GM23338 (cell line): Measurements from ENCODE around the gene ACOX2. TPM values are rescaled to one million over a fixed set of nuclear protein-coding genes. Genes with fewer than 3 reads are reported as not detected.
A peak's percentile ranks its signal among the peaks of the same experiment; 100 is the strongest.

ENCODE experiments used
- ATAC-seq: fragments of 200-7000 bp; cut with Tn5 transposase; 3 replicates; pipeline ENCODE4 v1.9.1; 2020
- DNase-seq: peaks from one replicate; pipeline ENCODE4 v3.0.0-alpha.2; 2015; ENCODE audit warnings: low spot score
- H2AFZ ChIP-seq: fragments of 200-600 bp; sonication (generic); 2 replicates; pipeline ENCODE4 v1.8.0; 2016; ENCODE audit warnings: antibody characterized with exemption, mild to moderate bottlenecking, moderate library complexity
- H3F3A ChIP-seq: fragments of 200-600 bp; sonication (generic); replicated peaks from 2 replicates; pipeline ENCODE4 v1.8.0; 2017; ENCODE audit warnings: antibody characterized with exemption, mixed run types, low read depth
- H3K27ac ChIP-seq: fragments of 200-600 bp; sonication (generic); 2 replicates; pipeline ENCODE4 v1.6.1; 2016; ENCODE audit warnings: low read depth
- H3K27me3 ChIP-seq: fragments of 200-600 bp; sonication (generic); 2 replicates; pipeline ENCODE4 v1.8.0; 2016; ENCODE audit warnings: mild to moderate bottlenecking, mixed run types, moderate library complexity; ENCODE audit not compliant: insufficient read depth
- H3K36me3 ChIP-seq: fragments of 200-600 bp; sonication (generic); 2 replicates; pipeline ENCODE4 v1.8.0; 2016; ENCODE audit warnings: mild to moderate bottlenecking; ENCODE audit not compliant: insufficient read depth
- H3K4me1 ChIP-seq: fragments of 200-600 bp; sonication (generic); 2 replicates; pipeline ENCODE4 v1.8.0; 2016; ENCODE audit warnings: mild to moderate bottlenecking, moderate library complexity; ENCODE audit not compliant: insufficient read depth
- H3K4me2 ChIP-seq: fragments of 200-600 bp; sonication (generic); 2 replicates; pipeline ENCODE4 v1.7.1; 2017; ENCODE audit warnings: mixed run types
- H3K4me3 ChIP-seq: fragments of 200-600 bp; sonication (generic); 2 replicates; pipeline ENCODE4 v1.6.1; 2016; ENCODE audit warnings: mixed run types
- H3K79me2 ChIP-seq: fragments of 200-600 bp; sonication (generic); replicated peaks from 2 replicates; pipeline ENCODE4 v1.8.0; 2017; ENCODE audit warnings: mild to moderate bottlenecking; ENCODE audit not compliant: insufficient read depth
- H3K9me2 ChIP-seq: fragments of 200-600 bp; sonication (generic); 2 replicates; pipeline ENCODE4 v1.8.0; 2017; ENCODE audit not compliant: insufficient read depth
- H4K20me1 ChIP-seq: fragments of 200-600 bp; sonication (generic); replicated peaks from 2 replicates; pipeline ENCODE4 v1.8.0; 2017; ENCODE audit warnings: mild to moderate bottlenecking; ENCODE audit not compliant: insufficient read depth
- H3K27ac Mint-ChIP-seq: 2 replicates; pipeline ENCODE4 v1.8.0; 2020; ENCODE audit warnings: inconsistent platforms, mild to moderate bottlenecking, moderate library complexity, mixed read lengths
- H3K27me3 Mint-ChIP-seq: 3 replicates; pipeline ENCODE4 v1.8.0; 2022; ENCODE audit warnings: low read depth, mild to moderate bottlenecking, moderate library complexity, mixed read lengths, inconsistent platforms; ENCODE audit not compliant: insufficient read depth, poor library complexity
- H3K36me3 Mint-ChIP-seq: 3 replicates; pipeline ENCODE4 v1.8.0; 2021; ENCODE audit warnings: low read depth, mild to moderate bottlenecking, inconsistent platforms, moderate library complexity, mixed read lengths
- H3K4me1 Mint-ChIP-seq: 3 replicates; pipeline ENCODE4 v1.8.0; 2020; ENCODE audit warnings: mild to moderate bottlenecking, inconsistent platforms, mixed read lengths
- H3K4me3 Mint-ChIP-seq: 3 replicates; pipeline ENCODE4 v1.8.0; 2021; ENCODE audit warnings: moderate library complexity, mild to moderate bottlenecking, inconsistent platforms, mixed read lengths
- H3K9me3 Mint-ChIP-seq: 3 replicates; pipeline ENCODE4 v1.8.0; 2020; ENCODE audit warnings: moderate library complexity, mild to moderate bottlenecking, inconsistent platforms, mixed read lengths
- CREB1 ChIP-seq: fragments of 250-450 bp; sonication (Bioruptor Pico); IDR thresholded peaks from 2 replicates; pipeline ENCODE4 v1.5.0; 2020; ENCODE audit warnings: low read depth, mild to moderate bottlenecking, moderate library complexity
- EZH2phosphoT487 ChIP-seq: fragments of 200-600 bp; sonication (generic); IDR thresholded peaks from one replicate; pipeline ENCODE4 v1.8.1; 2018; ENCODE audit warnings: antibody characterized with exemption; ENCODE audit not compliant: unreplicated experiment
- STAT1 ChIP-seq: IDR thresholded peaks from one replicate; pipeline ENCODE4 v1.6.1; 2016; ENCODE audit warnings: antibody characterized with exemption; ENCODE audit not compliant: unreplicated experiment
- ZNF462 ChIP-seq: fragments of 250-450 bp; sonication (Bioruptor Pico); IDR thresholded peaks from 2 replicates; pipeline ENCODE4 v1.5.0; 2020; ENCODE audit warnings: mild to moderate bottlenecking, moderate library complexity
- polyA plus RNA-seq: library from polyadenylated mRNA; unstranded; fragments of >200 nt; fragmentation: Nextera tagmentation; extraction: Ambion mirVana; gene quantifications from 2 replicates; pipeline ENCODE4 v1.2.1, GENCODE V29; 2016
- total RNA-seq: library from RNA; depleted of rRNA; stranded (reverse); fragments of >200 nt; shearing (Covaris generic); gene quantifications from 2 replicates; pipeline ENCODE4 v1.2.3, GENCODE V29; 2014

ACOX2 gene
- total and polyA plus RNA-seq, 2 experiments from 2014 or later = 1.1 to 1.9 TPM

GRCh38 chr3:58484722-58485069 is 52.3 kb downstream of the ACOX2 start:
- Histone ChIP-seq H3K4me1 (no peaks in the 10 kb centered on the region; the same call in 1 of the 2 replicates), H3K27me3 (no peaks in the 10 kb centered on the region), H3F3A (no peaks in the 10 kb centered on the region), H3K4me2 (no peak overlapping the region), H3K79me2 (no peaks in the 10 kb centered on the region), H3K36me3 (no peaks in the 10 kb centered on the region), H3K4me3 (no peak overlapping the region), H3K9me2 (0 out of 2 replicates have a peak, but pooled peaks cover 6% of the 10 kb centered on the region), H4K20me1 (no peaks in the 10 kb centered on the region), H2AFZ (peak overlapping the region; percentile 74), H3K27ac (peak overlapping the region; percentile 19; the same call in 1 of the 2 replicates)
- no peaks in the 10 kb centered on the region for H3K36me3 Mint-ChIP-seq
- no peak overlapping the region for H3K4me3 Mint-ChIP-seq
- peak; percentile 39; the same call in 2 of the 3 replicates for ATAC-seq
- peaks cover 8% of the 10 kb centered on the region for H3K27me3 Mint-ChIP-seq
- H3K9me3 Mint-ChIP-seq = no peaks in the 10 kb centered on the region; the same call in 2 of the 3 replicates
- DNase-seq = no peak
- no peak overlapping the region for H3K27ac Mint-ChIP-seq
- TF ChIP-seq EZH2phosphoT487 (no peak), ZNF462 (CRISPR knock-in tag) (no peak)
- peaks cover 4% of the 10 kb centered on the region for H3K4me1 Mint-ChIP-seq

- no peaks in the 10 kb centered on the region for H3K36me3 Mint-ChIP-seq
- H3K36me3 ChIP-seq = no peaks in the 10 kb centered on the region
- peak overlapping the region; percentile 74 for H2AFZ ChIP-seq
- DNase-seq (no peak), ATAC-seq (no peak)
- H3K9me2 ChIP-seq = 0 out of 2 replicates have a peak, but pooled peaks cover 6% of the 10 kb centered on the region
- no peaks in the 10 kb centered on the region for H4K20me1 ChIP-seq
- H3K4me3 ChIP-seq = no peak overlapping the region
- H3K27me3 Mint-ChIP-seq = peaks cover 8% of the 10 kb centered on the region
- no peak overlapping the region for H3K27ac Mint-ChIP-seq
- H3K79me2 ChIP-seq = no peaks in the 10 kb centered on the region
- H3K27ac ChIP-seq = 0 out of 2 replicates have a peak overlapping the region, but pooled peaks have one; percentile 19
- H3K4me1 ChIP-seq = no peaks in the 10 kb centered on the region; the same call in 1 of the 2 replicates
- no peaks in the 10 kb centered on the region; the same call in 2 of the 3 replicates for H3K9me3 Mint-ChIP-seq
- no peak overlapping the region for H3K4me2 ChIP-seq
- H3F3A ChIP-seq = no peaks in the 10 kb centered on the region
- H3K4me3 Mint-ChIP-seq = no peak overlapping the region
- TF ChIP-seq STAT1 (no peak), CREB1 (no peak)
- H3K27me3 ChIP-seq = no peaks in the 10 kb centered on the region
- H3K4me1 Mint-ChIP-seq = peaks cover 4% of the 10 kb centered on the region
Measured at GRCh38 chr3:58484045-58484721, 52.8 kb downstream of the ACOX2 start.
